NCI-H510A treated with DMSO at 0.1 percent for 48 hours (cell line): ENCODE measurements around the gene GDAP1L1.
"Not testable (repeated sequence)": the region's sequence is repeated elsewhere in the genome, so short reads cannot be mapped to it uniquely, and the experiment has no call there.

Experiments used
- DNase-seq: peaks from one replicate; lab custom pipeline; 2025; lab: John Stamatoyannopoulos, UW

The GDAP1L1 gene

DNA sequence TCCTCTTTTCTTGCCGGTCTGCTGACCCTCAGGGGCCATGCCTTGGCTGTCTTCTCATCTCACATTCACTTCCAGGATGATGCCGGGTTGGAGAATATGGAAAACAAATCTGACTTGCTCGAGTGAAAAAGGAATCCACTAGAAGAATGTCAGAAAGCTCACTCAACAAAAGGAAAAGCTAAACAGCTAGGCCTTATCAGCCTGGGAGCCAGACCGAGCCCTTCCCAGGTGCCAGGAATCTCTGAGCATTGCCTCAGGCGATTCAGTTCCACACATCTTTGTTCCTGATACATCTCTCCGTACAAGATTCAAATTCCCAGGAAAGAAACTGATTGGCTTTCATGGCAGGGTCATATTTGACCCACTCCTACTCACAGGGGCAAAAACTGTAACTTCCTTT is 27.3 kb upstream of the GDAP1L1 start:
- no peak for DNase-seq

DNA sequence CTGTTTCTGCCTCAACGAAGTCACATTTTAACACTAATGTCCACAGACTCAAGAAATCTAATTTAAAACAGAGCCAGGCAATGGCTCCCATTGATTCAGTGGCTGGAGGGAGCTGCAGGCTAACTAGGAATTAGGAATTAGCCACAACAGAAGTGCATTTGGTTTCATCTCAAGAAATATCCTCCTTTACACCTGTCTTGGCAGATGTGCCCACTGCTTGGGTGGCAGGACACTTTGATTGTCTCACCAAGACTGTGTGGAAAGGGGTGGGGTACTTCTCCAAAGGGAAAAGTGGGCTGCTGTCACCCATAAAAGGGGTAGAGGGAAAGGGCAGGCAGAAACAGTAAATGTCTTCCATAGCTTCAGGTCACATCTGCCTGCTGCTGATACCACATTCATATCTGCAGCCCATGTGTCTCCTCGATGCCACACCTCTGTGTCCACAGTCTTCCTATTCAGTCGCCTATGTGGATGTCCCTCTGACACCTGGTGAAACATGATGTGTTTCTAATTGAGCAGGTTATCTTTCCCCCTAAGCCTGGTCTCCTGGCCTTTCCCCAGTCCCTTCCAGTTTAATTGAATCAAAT is 25.6 kb upstream of the GDAP1L1 start:
- no peak for DNase-seq

DNA sequence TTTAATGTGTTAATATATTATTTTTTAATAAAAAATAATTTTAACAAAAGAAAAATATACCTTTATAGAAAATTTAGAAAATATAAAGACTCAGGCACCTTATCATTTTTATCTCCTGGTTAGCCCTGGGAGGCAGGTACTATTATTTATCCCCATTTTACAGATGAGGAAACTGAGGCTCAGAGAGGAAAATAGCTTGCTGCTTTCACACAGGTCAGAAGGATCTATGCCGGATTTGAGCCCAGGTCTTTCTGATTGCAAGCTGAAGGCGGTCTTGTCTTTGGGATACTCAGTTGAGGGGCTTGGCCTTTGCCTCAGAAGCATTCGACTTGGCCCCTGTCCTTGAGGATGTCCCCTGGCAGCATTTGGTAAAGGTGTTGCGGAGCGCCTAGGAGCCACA is 25.1 kb upstream of the GDAP1L1 start:
- DNase-seq: no peak

GRCh38 chr20:44222633-44223368 is 24.3 kb upstream of the GDAP1L1 start:
- no peak for DNase-seq

GRCh38 chr20:44223721-44224120 is 23.4 kb upstream of the GDAP1L1 start:
- DNase-seq: no peak

GRCh38 chr20:44224637-44225036 is 22.5 kb upstream of the GDAP1L1 start:
- no peak for DNase-seq

DNA sequence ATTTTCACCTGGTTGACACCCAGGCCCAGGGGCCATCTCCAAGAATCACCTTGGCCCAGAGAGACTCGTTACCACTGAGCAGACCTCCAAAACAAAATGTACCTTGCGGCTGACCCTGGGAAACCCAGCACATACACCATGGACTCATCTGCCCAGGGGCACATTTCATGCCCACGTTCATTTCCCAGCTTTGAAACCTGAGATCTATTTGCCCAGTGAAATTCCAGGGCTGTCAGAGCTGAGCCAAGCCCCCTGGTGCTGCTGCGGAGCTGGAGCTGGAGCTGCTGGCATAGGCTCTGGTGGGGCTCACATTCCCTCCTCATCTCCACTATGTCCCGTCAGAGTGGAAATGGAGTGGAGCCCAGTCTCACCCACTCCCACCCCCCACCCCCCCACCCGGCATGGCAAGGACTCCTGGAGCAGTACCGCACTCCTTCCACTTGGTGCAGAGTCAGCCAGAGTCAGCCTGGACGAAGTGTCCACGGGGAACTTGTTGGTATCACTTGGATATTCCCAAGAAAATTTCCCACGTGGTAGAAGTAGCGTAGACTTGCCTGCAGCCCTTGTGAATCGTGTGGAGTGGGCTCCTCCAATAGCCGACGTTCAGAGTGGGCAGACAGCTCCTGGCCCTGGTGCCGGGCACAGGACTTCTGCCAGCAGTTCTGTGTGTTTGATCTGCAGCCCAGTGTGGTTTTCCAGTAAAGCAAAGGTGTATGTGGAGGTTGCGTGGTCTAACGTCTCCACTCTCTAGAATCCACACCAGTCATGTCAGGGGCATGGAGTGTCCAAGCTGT is 18.4 kb upstream of the GDAP1L1 start:
- no peak for DNase-seq

GRCh38 chr20:44231193-44231592 is 15.9 kb upstream of the GDAP1L1 start:
- no peak for DNase-seq

DNA sequence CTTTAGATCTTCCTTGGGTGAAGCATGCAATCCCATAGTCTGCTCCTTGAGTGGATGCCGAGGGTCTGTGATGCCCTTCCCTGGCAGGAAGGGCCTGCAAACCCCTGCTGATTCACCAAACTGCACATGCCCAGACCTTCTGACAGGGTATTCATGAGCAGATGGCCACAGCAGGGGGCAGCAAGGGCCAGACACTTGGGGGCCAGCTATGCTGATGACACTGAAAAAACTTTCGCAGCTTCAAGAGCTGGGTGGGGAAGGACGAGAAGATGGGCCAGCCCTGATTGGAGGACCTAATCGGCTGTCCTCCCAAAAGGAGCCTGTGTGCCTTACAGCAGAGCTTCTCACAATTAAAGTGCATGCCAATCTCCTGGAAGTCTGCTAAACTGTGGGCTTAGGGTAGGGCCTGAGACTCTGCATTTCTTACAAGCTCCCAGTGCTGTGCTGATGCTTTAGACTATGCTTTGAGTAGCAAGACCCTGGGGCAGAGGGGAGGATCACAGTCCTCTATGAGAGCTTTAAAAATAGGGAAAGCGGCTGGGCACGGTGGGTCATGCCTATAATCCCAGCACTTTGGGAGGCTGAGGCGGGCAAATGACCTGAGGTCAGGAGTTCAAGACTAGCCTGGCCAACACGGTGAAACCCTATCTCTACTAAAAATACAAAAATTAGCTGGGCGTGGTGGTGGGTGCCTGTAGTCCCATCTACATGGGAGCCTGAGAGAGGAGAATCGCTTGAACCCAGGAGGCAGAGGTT is 15.2 kb upstream of the GDAP1L1 start:
- DNase-seq: no peak

DNA sequence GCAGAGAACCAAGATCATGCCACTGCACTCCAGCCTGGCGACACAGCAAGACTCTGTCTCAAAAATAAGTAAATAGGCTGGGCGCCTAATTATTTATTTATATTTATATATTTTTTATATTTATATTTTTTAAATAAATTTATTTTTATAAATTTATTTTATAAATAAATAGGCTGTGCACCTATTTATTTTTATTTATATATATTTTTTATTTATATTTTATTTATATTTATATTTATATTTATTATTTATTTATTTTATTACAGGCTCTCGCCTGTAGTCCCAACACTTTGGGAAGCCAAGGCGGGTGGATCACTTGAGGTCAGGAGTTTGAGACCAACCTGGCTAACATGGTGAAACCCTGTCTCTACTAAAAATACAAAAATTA is 14.6 kb upstream of the GDAP1L1 start:
- not testable (repeated sequence) for DNase-seq

- no peak for DNase-seq
These were observed 13.6 kb upstream of the GDAP1L1 start for GRCh38 chr20:44233436-44234016.

- DNase-seq: no peak
These were observed 12.4 kb upstream of the GDAP1L1 start for GRCh38 chr20:44234566-44235317.

GRCh38 chr20:44235702-44236101 is 11.4 kb upstream of the GDAP1L1 start:
- DNase-seq: no peak

DNA sequence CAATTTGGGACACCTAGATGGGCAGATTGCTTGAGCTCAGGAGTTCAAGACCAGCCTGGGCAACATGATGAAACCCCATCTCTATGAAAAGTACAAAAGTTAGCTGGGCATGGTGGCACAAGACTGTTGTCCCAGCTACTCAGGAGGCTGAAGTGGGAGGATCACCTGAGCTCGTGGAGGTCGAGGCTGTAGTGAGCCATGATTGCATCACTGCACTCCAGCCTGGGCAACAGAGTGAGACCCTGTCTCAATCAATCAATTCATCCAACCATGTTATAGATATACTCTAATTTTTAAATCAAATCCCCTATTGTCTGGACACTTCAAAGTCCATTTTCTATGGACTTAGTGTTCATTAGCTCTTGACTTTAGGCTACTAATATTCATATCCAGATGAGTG is 10.3 kb upstream of the GDAP1L1 start:
- not testable (repeated sequence) for DNase-seq

- DNase-seq: no peak
These were observed 5.3 kb upstream of the GDAP1L1 start for GRCh38 chr20:44241796-44242195.

GRCh38 chr20:44245977-44246376 is 1.1 kb upstream of the GDAP1L1 start:
- DNase-seq: no peak

DNA sequence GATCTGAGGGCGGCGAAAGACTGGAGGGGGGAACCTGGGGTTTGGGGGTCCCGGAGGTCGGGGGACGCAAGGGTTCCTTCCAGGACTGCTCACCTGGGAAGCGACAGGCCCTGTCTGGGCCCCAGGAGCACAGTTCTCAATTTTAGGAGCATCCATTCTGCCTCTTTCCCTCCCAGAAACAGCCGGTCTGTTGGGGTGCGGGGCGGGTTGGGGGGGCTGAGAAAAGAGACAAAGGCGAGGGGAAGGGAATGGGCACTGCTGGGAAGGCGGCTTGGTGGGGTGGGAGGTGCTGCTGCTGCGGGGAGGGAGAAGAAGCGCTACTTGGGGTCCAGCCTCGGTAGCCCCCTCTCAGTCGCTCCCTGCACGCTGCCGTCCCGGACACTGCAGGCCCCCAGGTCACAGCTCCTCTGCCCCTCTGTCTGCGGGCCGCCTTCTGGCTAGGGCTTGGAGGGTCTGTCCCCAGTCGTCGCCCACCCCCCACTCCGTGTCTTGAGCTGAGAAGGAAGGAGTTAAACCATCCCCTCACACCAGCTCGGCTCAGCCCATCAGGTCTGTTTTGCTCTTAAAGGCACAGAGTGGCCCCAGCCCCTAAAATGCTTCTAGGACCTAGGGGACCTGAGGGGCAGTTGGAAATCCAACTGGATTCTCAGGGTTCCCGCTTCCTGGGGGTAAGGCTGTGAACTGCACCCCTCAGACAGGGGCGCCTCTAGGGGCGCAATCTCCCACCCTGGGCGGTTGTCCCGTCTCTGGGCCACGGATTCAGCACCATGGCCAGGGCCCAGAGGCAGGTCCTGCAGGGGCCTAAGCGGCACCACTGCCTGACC is 690 bp downstream of the GDAP1L1 start:
- DNase-seq: no peak

GRCh38 chr20:44248410-44248759 is 1.3 kb downstream of the GDAP1L1 start:
- DNase-seq: no peak

DNA sequence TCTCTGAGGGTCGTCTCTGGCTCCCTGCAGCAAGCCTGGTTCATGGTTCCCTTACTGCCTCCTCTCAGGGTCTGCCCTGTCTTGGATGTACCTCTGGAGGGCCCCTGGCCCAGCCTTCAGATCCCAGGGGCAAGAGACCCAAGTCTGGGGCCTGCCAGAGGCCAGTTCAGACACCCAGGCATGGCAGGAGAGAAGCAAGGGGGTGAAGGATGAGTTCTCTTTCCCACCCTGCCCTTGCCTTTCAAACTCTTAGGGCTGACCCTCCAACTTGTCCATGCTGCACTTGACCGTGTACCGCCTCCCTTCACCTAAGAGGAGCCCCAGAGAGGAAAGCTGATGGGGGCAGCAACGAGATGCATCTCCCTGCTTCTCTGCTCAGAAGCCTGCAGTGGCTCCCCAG is 4.2 kb downstream of the GDAP1L1 start:
- DNase-seq: no peak

DNA sequence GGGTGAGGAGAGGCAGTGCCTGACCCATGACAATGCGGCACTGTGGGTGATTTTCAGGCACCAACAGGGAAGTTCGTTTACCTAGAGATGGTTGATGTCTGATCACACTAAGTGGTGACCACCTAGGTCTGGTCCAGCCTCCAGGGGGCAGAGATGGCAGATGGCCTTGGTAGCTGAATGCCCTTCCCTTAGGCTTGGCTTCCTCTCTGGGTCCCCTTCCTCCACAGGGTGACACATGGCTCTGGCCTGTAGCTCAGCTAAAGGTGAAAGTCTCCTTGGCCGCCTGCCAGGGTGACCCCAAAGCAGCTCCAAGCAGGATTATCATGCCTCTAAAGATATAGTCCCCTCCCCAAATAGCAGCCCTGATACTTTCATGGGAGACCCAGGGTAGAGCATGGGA is 6.4 kb downstream of the GDAP1L1 start:
- DNase-seq: no peak

DNA sequence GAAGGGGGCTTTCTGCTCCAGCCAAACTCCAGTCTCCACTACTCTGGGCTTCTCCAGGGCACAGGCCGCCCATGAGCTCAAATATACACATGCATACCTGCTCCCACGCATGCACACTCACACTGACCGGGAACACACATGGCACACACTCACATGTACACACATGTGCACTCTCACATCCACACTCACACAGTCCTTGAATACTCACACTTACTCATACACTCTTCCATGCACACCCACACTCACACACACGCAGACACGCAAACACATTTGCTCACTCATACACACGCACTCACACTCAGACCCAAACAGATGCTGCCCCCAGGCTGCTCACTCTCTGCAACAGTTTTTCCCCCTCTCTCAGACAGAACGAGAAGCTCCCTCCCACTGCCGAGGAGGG is 7.0 kb downstream of the GDAP1L1 start:
- no peak for DNase-seq
